Gastrocnemius medialis (tissue), 4 donors: ENCODE data around the gene LPIN1.

ENCODE experiments used
- CTCF ChIP-seq, 5 experiments: fragments of 450-650 bp in 3 of 5; fragments of 200-600 bp in 2 of 5; sonication (generic) in 2 of 5; IDR thresholded peaks in 4 of 5; conservative IDR thresholded peaks in 1 of 5; 1 replicate in 4 of 5; 2 replicates in 1 of 5; pipeline ENCODE4 v1.5.1; 2016 to 2019; ENCODE audit warnings: antibody characterized with exemption in 5 of 5, mild to moderate bottlenecking in 3 of 5, moderate library complexity in 3 of 5
- POLR2A ChIP-seq, 2 donors: fragments of 450-650 bp; IDR thresholded peaks; one replicate each; pipeline ENCODE4 v1.6.1; 2017; ENCODE audit warnings: antibody characterized with exemption in 2 of 2, mild to moderate bottlenecking in 2 of 2, moderate library complexity in 2 of 2

GRCh38 chr2:11873356-11874154, 127.1 kb downstream of the LPIN1 start:
- no peak for TF ChIP-seq CTCF (IDR thresholded peaks at IDR 0.05 in 4 of 5, conservative IDR thresholded peaks at IDR 0.05 in 1 of 5)
- no peak for TF ChIP-seq POLR2A (IDR thresholded peaks at IDR 0.05)
